Measurements from ENCODE around the gene MKNK1.

DNA sequence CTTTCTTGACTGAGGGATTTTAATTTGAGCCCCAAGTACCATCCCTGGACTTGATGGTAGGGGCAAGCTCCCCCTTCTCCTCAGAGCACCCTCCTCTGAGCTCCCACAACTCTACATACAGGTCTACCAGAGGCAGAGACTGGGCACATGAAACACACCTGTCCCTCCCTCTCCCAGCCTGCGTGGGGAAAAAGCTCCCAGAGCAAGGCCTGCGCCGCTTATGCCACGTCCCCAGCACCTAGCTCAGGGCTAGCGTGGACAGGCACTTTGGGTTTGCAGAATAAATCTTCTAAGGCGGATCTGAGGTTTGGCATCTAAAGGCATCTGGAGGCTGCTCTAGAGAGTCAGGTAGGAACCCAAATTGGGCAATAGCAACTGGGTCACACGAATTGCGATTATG is 45.1 kb downstream of the MKNK1 start:
- TF ChIP-seq CTCF (IDR thresholded peaks at IDR 0.05; ENCODE audit: low read depth, low read length, poor library complexity, severe bottlenecking) (no peak), EZH2phosphoT487 (IDR thresholded peaks at IDR 0.05; ENCODE audit: borderline replicate concordance, low read length) (no peak)

Data from DOHH2 (cell line).